ENCODE data around the gene ANKS3.

GRCh38 chr16:4667203-4667963 is 66.7 kb downstream of the ANKS3 start:
- no peak for TF ChIP-seq CTCF (conservative IDR thresholded peaks at IDR 0.05)
- TF ChIP-seq EZH2 (IDR thresholded peaks at IDR 0.05; ENCODE audit: low read depth) = no peak
